ENCODE data around the gene TNFAIP2.
"Not testable (repeated sequence)": the region's sequence is repeated elsewhere in the genome, so short reads cannot be mapped to it uniquely, and the experiment has no call there.

Gene TNFAIP2

DNA sequence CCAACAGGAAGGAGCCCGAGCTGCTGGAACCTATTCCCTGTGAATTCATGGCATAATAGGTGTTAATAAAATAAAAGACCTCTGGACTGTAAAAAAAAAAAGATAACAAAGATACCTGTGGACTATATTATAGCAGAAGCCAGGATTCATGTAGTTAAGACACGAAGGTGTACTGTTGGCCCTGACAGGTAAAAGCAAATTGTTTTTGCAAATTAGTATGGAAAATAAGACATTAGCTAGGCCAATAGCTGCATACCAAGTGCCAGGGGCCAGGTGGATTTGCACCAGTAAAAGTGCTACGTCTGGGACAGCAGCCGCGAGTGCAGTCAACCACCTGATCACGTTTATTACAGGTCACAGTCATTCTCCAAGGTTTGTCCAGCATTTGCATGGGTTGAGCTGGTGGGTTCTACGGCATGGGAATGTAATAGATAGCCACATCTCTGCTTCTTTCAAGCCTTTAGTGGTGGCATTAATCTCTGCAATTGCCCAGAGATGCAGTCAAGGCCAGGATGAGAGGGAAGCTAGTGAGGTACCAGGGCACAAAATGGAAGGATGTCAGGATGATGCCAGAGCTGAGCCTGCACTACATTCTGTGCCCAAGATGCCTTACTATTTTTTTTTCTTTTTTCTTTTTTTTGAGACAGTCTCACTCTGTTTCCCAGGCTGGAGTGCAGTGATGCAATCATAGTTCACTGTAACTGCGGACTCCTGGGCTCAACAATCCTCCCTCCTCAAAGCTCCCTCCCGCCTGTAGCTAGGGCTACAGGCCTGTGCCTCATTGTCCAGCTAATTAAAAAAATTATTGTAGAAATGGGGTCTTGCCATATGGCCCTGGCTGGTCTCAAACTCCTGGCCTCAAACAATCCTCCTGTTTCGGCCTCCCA is 26.3 kb downstream of the TNFAIP2 start:
- in situ Hi-C loops (cut with MboI; ENCODE audit: low sequenced_read_pairs): no loop called here

DNA sequence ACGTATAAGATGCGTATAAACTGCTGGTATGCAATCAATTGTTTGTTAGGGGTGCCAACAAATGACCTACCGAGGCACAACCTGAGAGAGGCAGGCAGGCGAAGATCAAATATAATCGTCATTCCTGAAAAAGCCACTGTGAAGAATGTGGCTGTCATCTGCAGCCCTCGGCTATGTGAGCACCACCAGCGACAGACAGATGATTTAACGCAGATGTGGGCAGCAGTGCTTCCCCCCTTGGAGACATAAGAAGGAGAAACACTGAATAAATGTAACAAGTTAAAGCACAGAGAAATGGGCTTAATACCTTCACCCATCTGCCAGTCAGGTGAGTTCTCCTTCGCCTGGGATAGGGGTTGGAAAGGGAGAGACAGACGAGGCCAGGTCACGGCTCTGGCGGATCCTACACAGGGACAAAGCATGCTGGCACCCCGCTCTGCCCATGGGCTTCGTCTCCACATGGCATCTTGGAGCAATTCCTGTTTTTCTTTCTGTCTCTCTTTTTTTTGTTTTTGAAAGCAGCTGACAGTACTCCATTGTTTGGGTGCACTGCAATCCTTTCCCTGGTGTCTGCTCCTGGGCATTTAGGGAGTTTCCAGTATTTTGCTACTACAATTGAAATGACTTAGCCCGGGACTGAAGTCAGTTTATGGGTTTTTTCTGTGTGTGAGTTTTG is 28.1 kb downstream of the TNFAIP2 start:
- in situ Hi-C loops (cut with MboI; ENCODE audit: low sequenced_read_pairs): no loop called here

DNA sequence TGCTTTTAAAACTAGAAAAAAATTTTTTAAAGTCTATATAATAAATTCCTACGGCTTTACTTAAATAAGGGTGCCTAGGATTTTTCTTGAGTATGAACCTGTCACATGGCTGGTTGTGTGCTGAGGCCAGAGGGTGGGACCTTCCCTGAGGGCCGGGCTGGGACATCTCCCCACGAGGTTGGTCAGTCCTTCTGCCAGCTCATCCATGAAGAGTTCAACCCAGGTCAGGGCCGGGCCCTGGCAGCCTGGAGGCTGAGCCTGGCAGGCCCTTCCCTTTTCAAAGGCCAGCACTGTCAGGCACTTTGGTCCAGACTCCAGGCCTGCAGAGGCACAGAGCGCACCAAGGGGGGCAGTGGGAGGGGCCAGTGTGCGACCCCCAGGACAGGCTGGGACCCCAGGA is 31.7 kb downstream of the TNFAIP2 start:
- in situ Hi-C loops (cut with MboI; ENCODE audit: low sequenced_read_pairs): no loop called here

DNA sequence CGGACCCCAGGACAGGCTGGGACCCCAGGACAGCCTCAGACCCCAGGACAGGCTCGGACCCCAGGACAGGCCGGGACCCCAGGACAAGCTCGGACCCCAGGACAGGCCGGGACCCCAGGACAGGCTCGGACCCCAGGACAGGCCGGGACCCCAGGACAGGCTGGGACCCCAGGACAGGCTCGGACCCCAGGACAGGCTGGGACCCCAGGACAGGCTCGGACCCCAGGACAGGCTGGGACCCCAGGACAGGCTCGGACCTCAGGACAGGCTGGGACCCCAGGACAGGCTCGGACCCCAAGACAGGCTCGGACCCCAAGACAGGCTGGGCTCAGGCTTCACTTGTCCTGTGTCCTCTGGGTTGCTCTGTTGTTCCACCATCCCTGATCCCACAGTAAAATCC is 32.2 kb downstream of the TNFAIP2 start:
- in situ Hi-C loops (cut with MboI; ENCODE audit: low sequenced_read_pairs): not testable (repeated sequence)

DNA sequence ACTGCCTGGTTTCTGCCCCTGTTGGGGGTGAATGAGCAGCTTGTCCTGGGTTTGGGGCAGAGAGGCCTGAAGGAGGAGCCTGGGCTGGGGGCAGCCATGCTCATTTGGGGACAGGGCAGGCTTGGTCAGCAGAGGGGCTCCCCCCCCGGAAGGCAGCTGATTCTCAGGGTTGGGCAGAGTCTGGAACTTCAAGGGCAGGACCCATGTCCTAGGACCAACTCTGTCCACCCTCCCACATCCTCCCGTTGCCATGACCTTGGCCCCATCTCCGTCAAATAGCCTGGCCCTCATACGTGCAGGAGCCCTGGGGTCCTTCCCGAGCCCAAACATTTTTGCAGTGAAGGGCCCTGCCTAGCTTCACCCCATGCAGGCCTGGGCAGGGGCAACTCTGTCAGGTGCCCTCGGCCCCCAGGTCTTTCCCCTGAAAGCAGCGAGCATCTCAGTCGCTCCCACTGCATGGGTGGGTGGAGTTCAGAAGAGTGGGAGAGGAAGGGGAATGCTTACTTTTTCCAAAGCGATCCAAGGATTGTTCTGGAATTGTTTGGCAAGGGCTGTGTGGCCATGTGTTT is 32.6 kb downstream of the TNFAIP2 start:
- in situ Hi-C loops (cut with MboI; ENCODE audit: low sequenced_read_pairs): no loop called here

DNA sequence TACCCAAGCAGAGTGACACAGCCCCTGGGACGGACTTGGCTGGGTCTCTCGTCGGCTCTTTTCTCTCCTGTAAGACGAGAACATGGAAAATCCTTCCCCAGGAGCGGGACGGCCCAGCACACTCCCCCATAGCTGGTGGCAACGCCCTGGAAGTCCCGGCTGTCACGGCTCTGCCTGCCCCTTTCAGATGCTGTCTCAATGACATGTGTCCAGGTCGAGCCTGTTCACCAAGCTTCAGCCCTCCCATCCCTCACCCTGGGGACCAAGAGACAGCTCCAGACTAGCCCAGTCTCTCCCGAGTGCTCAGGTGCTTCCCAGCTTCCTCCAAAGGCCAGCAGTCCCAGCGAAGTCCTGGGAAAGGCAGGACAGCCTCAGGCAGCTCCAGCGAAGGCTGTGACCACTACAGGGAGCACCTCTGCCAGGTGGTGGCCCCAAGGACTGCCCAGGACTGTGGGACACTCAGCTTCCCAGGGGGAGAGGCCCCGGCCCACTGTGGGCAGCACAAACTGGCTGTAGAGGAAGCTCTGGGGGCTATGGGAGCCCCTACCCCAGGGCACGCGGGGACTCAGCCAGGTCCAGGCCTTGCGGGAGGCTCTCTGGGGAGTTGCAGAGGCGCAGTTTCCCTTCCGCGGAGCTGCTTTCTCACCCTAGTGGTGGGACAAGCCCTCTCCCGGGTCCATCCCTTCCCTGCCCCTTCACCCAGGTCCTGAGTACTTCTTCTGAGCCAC is 33.6 kb downstream of the TNFAIP2 start:
- in situ Hi-C loops (cut with MboI; ENCODE audit: low sequenced_read_pairs): no loop called here

DNA sequence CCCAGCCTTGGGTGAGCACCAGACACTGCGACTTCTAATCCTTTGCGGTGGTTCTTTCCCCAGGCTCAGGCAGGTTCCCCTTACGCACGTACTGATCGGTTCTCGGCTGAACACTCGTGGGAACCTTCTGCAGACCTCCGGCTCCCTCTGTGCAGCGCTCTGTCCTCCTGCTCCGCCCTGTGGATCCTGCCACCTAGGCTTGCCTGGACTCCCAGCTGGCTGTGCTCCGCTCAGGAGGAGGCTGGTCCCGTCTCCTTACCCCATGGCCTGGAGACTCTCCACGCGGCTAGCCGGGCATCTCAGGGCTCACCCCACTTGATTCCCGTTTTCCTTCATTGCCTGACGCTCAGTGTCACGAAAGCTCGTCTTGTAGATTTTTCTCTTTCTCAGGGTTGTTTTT is 34.7 kb downstream of the TNFAIP2 start:
- in situ Hi-C loops (cut with MboI; ENCODE audit: low sequenced_read_pairs): no loop called here

DNA sequence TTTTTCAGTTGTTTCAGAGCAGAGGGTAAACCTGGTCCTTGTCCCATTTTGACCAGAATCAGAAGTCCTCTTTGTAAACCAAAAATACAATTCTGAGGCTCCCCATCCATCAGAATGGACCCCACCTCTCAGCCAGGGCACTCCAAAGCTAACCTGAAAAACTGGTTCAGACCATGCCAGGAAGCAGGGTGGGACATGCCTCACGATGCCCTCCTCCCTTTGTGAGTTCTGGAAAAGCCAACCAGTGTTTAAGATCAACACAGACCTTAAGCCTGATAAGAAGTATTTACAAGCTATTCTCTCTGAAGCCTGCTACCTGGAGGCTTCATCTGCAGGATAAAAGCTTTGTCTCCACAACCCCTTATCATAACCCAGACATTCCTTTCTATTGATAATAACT is 35.4 kb downstream of the TNFAIP2 start:
- in situ Hi-C loops (cut with MboI; ENCODE audit: low sequenced_read_pairs): no loop called here

DNA sequence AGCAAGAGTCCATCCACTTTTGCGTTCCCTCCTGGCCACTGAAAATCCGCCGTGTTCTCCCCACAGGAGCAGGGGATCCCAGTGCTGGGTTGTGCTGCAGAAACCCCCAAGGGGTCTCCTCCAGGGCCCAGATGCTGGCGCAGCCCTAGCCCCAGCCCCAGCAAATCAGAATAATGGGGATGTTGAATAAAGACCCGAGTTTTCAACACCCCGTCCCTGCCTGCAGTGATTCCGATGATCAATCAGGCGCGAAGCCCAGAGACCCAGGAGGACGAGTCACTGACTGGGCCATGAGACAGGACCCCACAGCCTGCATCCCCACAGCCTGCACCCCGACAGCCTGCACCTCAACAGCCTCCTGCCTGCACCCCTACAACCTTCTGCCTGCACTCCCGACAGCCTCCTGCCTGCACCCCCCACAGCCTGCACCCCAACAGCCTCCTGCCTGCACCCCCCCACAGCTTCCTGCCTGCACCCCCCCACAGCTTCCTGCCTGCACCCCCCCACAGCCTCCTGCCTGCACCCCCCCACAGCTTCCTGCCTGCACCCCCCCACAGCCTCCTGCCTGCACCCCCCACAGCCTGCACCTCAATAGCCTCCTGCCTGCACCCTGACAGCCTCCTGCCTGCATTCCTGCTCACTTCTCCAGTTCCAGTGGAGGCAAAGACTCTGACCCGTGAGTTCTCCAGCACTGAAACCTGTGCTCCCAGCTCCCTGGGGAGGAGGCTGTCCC is 37.2 kb downstream of the TNFAIP2 start:
- in situ Hi-C loops (cut with MboI; ENCODE audit: low sequenced_read_pairs): no loop called here

DNA sequence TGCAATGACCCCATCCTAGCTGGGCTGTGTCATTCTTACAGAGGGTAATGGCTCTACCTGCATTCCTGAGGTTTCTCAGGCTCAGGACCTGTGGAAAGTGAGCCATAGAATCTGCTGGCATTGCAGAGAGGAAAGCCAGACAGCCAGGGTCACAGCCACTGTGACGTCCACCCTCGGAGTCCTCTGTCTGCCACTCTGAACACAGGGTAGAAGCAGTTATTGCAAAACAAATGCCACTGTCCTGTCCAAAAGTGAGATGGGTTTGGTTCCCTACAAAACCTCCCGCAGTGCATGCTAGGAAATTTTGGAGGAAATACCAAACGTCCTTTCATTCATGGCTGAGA is 37.8 kb downstream of the TNFAIP2 start:
- in situ Hi-C loops (cut with MboI; ENCODE audit: low sequenced_read_pairs): no loop called here

DNA sequence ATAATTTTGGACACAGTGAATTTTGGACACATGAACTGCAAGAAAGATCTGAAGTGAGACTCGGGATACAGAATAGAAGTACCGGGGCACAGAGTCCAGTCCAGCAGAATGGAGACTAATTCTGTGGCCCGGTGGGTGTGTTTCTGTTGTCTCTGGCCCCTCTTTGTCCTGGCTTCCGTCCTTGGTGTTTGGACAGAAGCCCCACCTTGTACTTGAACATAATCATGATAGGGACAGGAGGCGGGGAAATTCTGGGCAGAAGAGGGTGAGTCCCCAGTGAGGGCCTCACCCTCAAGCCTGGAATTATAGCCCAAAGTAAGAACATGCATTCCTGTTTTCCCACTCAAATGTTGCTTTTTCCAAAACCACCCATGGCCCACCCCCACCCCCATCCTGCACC is 39.9 kb downstream of the TNFAIP2 start:
- in situ Hi-C loops (cut with MboI; ENCODE audit: low sequenced_read_pairs): no loop called here

DNA sequence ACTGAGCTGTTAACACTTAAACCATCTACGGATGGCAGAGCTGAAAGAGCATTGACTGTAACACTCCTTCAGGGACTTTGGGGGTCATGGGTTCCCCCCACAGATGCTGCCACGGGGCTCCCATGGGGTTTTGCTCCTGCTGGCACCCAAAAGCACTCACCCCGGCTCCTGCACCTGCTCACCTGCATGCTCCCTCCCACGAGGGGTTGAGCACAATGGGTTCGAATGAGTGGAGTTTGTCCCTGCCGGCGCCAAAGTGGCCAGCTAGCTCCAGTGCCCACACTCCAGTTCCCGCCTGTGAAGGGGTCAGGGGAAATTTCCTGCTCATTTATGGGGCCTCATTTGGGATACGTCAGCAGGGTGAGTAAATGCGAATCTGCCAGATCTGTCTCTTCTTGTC is 40.7 kb downstream of the TNFAIP2 start:
- in situ Hi-C loops (cut with MboI; ENCODE audit: low sequenced_read_pairs): no loop called here

DNA sequence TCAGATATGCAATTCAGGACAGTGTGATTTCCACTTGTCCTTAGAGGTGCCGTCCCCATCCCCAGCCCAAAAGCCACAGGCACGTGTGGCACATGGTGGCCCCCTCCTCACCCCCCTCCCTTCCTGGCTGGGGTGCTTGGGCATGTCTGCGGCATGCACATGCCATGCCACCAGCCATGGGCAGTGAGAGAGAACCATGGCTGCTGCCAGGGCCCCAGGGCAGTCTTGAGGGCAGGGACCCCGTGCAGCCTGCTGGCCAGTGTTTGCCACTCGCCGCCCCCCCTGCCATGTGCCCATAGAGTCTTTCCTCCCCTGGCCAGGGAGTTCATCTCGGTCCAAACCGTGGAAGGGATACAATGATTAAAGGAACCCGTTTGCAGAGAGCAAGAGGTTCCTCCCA is 41.5 kb downstream of the TNFAIP2 start:
- in situ Hi-C loops (cut with MboI; ENCODE audit: low sequenced_read_pairs): no loop called here

DNA sequence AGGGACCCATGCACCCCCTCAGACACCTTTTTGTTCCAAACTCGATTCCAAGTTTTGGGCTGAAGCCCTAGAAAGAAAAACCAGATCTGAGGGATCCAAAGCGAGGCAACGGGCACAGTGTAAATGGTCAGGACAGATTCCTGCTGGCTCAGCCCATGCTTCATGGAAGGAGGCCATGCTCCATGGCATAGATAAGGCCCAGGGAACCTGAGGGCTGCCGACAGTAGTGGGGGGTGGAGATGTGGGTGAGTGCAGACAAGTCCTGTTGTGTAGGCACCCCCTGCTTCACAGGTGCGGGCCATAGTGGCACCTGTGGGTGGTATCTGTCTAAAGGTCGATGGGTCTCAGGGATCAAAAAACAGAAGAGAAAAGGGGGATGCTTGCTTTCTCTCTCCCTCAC is 42.1 kb downstream of the TNFAIP2 start:
- in situ Hi-C loops (cut with MboI; ENCODE audit: low sequenced_read_pairs): no loop called here

DNA sequence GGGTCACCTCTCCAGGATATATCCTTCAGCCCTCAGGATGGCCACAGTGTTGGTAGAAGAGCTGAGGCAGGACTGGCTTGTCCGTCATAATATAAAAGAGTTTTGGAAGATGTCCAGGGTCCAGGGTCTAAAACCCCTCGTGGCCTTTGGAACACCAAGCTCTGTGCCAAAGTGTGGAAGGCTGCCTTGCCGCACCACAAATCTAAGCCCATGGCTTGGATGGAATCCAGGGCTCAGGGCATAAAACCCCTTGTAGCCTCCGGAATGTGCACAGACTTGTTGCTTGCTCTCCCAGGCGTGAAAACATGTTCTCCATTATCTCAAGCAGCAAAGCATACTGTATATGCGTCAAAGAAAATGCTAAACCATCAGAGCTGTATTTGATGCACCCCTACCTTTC is 46.7 kb downstream of the TNFAIP2 start:
- in situ Hi-C loops (cut with MboI; ENCODE audit: low sequenced_read_pairs): no loop called here

DNA sequence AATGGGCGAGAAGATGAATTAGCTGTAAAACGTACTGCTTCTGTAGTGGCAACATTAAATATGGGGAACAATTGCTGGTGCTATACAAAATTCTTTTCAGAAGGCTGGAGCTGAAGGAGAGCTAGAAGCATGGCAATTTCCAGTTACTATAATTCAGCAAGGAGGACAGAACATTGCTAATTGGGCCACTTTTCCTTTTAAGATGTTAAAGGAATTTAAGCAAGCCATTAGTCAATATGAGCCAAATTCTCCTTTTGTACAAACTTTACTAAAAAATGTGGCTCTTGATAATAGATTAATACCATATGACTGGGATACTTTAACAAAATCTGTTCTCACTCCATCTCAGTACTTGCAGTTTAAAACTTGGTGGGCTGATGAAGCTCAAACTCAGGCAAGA is 47.9 kb downstream of the TNFAIP2 start:
- in situ Hi-C loops (cut with MboI; ENCODE audit: low sequenced_read_pairs): not testable (repeated sequence)

DNA sequence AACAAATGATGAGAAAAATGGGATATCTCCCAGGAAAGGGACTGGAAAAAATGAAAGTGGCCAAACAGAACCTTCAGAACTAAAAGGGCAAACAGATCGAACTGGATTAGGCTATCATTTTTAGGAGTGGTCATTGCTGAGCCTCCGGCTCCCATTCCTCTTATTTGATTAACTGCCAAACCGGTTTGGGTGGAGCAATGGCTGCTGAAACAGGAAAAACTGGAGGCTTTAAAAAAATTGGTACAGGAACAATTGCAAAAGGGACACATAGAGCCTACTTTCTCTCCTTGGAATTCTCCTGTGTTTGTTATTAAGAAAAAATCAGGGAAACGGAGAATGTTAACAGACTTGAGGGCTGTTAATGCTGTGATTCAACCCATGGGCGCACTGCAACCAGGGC is 49.7 kb downstream of the TNFAIP2 start:
- in situ Hi-C loops (cut with MboI; ENCODE audit: low sequenced_read_pairs): no loop called here

DNA sequence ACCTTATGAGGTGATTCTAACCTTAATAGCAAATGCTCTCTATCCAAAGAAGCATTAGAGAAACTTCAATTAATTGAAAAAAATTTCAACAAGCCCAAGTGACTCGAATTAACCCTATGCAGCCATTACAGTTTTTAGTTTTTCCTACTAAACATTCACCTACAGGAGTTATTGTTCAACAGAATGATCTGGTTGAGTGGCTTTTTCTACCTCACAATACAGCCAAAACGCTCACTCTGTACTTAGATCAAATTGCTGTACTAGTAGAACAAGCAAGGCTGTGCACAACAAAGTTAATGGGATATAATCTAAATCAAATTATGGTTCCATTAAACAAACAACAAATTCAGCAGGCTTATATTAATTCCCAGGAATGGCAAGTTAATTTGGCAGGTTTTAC is 50.6 kb downstream of the TNFAIP2 start:
- in situ Hi-C loops (cut with MboI; ENCODE audit: low sequenced_read_pairs): not testable (repeated sequence)

DNA sequence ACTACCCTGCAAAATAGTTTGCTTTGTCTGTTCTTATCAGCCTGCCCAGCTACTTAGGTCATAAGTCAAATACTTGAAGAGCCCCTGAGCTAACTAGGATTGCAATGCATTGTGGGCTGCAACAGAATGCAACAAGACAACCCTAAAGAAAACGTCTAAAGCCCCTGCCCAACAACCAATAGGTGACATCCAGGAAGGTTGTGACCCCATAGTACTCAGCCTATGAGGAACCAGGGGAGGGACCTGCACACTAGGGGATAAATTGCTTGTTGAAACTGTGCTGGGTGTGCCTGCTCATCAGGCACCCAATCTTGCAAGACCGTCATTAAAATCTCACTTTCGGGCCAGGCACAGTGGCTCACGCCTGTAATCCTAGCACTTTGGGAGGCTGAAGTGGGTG is 52.9 kb downstream of the TNFAIP2 start:
- in situ Hi-C loops (cut with MboI; ENCODE audit: low sequenced_read_pairs): not testable (repeated sequence)

DNA sequence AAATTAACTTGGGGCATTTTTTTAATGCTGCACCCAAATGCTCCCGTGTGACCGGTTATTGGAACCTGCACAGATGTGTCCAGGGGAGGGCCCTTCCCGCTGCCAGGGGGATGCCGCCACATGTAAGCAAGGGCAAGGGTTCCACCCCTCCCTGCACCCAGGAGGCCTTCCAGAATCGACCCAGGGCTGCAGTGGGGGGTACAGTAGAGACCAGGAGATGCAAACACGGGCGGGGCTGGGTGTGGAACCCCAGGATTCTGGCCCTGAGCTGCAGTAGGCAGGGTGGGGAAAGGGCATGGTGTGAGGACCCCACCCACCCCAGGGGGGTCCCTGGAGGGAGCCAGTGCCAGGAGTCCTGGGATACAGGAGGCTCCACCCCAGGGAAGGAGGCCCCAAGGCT is 54.1 kb downstream of the TNFAIP2 start:
- in situ Hi-C loops (cut with MboI; ENCODE audit: low sequenced_read_pairs): no loop called here

DNA sequence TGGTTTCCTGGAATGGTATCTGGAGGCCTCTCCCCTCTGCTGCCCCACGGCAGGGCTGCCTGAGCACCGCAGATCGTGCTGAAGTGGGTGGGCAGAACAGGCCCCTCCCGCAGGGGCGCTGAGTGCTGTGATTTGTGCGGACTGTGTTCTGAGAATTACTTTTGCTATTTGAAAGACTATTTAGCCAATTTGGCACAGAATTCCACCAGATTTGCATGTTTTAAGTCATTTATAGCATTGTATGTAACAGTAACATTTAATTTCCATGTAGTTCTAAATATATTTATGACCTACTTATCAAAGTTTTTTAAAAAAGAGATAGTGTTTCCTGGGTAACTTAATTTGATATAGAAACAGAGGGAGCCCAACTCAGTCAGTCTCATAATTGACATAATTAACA is 55.3 kb downstream of the TNFAIP2 start:
- in situ Hi-C loops (cut with MboI; ENCODE audit: low sequenced_read_pairs): no loop called here

Data from hTERT RPE-1 (cell line).